HCEC 1CT (cell line): ENCODE measurements around the gene MICAL3.

Experiments
- DNase-seq: peaks from one replicate; pipeline ENCODE4 v3.0.0-alpha.2; 2017

The MICAL3 gene

GRCh38 chr22:17910561-17911311 lies 113.6 kb downstream of the MICAL3 start:
- DNase-seq, result peak; percentile 82

- no peak for DNase-seq
Observed at GRCh38 chr22:17907748-17908051, 116.7 kb downstream of the MICAL3 start.

GRCh38 chr22:17906978-17907747 lies 117.2 kb downstream of the MICAL3 start:
- no peak for DNase-seq

DNA sequence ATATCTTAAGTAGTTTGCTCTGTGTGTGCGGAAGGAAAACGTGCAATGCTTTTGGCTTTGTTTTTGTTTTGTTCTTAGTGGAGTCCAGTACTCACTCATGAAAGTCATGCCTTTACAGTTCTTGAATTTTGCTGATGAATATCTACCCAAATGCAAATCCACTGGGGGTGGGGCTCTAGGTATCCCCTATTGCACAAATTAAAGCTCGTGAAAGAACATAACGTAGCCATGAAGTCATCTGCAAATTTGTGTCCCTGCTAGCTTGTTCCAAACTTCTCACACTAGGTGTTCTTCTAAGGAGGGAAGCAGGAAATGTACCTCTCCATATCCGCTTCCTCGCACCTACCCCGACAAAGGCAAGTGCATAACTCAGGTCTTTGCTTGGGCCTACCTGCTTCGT lies 118.9 kb downstream of the MICAL3 start:
- no peak for DNase-seq

DNA sequence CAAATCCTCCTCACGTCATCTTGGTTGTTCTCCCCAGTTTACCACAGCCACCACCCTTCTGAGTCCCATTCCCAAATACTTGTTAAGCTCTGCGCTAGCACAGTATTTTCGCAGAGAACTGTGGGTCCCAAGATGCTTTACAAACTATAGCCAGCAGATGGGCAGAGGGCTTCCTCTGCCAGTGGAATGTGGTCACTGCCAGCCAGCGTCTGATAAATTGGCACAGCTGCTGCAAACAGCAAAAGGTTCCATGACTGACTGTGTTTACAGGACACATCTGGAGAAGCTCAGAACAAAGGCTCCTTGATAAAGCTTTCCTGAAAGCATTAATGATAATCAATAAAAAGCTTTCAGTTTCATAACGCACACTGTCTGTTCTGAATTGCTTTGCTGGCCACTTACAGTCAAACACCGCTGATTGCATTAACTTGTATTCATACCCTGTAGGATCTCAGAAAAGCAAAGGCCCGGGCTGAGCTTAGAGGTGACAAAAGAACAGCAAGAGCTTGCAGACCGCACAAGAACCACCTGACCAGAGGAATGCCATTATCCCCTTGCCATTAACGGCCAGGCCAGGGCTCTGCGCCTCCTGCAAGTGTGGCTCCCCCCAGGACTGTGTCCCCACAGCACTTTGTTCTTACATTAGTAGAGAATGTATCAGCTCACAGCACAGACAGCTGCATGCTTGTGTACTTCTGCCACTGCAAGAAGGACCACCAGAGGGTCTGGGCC lies 120.6 kb downstream of the MICAL3 start:
- DNase-seq, result no peak

GRCh38 chr22:17902960-17903359 lies 121.4 kb downstream of the MICAL3 start:
- no peak for DNase-seq

DNA sequence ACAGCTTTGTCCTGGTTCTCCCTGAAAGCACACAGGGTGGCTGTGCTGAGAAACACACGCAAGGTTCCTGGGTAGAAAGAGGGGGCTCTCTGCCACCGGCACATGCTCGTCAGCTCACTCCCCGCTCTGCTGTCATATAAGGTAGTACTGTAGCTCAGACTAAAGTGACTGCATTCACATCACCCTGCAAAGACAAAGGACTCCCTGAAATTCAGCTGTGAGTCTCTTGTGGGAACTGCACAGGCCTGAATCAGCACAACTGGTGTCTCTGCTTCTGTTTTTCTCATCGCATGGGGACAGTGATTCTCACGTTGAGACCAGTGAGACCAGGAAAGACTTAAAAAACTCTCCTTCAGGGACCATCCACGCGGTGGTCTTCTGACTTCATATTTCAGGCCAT lies 126.0 kb downstream of the MICAL3 start:
- no peak for DNase-seq

DNA sequence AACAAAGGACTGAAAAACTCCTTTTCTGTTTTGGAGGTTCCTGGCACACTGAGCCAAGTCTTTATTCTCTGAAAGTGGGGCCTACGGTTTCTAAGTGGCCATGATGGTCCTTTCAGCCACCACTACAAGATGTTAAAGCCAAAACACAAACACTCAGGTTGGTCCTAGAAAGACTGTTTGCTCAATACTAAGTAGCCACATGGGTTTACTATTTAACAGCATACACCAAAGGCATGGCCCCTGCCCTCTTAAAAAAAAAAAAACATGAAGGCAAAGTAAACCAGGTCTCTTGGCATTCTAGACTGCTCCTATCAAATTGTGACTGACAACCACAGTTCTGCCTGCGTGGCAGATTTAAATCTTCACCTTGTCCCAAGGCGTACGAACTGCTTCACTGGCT lies 126.5 kb downstream of the MICAL3 start:
- DNase-seq, result no peak

DNA sequence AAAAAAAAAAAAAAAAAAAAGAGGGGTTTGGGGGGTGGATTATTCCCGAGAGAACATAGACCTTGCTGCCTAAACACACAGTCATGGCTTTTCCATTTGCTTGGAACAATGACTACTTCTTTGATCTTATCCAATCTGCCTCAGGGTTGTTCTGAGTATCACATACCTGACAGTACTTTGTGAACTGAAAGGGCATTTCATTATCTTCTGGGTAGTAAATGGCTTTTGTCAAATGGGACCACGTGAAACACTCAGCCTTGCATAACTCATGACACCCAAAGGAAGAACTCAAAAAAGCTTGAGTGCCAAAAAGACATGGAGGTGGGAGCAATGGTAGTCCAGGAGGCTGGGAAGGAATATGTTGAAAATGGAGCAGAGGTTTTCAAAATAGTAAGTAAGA lies 126.9 kb downstream of the MICAL3 start:
- DNase-seq, result no peak

- no peak for DNase-seq
Observed at GRCh38 chr22:17896586-17896985, 127.8 kb downstream of the MICAL3 start.

DNA sequence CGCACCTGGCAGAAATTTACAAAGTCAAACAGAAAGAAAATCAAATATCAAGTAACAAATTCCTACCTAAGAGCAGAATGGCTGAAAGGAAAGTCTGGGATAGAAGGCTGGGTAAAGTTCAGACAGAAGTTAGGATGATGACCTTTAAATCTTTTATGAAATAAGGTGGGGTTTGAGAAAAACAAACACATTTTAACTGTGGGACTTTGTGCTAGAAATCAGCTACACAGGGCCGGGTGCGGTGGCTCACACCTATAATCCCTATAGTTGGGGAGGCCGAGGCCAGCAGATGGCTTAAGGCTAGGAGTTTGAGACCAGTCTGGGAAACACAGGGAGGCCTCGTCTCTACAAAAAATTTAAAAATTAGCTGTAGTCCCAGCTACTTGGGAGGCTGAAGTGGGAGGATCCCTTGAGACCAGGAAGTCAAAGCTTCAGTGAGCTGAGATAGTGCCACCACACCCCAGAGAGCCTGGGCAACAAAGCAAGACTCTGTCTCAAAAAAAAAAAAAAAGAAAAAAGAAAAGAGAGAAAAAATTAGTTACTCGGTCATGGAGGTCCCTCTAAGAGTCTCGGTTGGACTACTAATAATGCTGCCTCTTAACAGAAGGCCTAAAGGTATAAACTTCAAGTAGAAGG lies 130.3 kb downstream of the MICAL3 start:
- no peak for DNase-seq

- DNase-seq, result no peak
Observed at GRCh38 chr22:17892376-17892775, 132.0 kb downstream of the MICAL3 start.

DNA sequence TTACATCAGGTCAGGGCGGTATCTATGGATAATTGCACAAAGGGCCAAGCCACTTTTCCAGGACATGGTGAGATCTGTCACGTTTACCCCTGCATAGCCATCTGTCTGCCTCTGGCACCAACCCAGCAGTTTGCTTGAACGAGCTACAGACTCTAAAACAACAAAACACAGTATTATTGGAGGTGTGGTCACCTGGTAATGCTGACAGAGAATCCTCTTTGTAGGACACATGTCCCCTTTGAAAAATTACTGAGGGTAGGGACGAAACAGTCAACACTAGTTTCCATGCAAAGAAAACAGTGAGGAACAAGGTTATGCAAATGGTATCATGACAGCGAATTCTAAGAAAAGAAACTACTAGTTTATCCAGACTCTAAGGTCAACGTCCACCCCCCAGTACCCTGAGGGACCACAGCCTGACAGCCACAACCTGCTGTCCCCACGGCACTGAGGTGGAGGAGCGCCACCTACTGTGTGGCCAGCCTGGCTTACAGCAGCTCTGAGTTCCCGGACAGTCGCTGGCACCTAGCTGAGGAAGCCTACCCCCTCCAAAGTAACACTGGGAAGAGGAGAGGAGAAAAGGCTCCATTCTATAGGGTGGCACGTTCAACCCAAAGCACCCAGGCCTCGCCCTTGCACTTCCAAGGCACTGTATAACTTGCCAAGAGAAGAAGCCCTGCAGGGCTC lies 132.7 kb downstream of the MICAL3 start:
- no peak for DNase-seq

DNA sequence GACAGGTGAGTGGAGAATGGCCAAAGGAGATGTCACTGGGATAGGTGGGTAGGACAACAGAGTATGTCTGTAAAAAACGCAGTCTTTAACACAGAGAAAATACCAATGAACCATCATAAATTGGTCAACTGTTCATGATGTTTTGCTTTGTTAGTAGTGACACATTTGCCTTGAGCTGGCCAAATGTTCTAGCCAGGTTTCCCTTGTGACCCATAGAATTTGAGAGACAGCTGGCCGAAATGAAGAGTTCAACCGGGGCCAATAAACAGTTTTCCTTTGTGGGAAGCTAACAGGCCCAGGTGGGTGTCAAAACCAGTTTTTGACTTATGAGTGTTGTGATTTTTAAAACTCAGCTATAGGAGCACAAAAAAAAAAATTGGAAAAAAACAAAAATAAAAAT lies 133.5 kb downstream of the MICAL3 start:
- DNase-seq, result no peak

DNA sequence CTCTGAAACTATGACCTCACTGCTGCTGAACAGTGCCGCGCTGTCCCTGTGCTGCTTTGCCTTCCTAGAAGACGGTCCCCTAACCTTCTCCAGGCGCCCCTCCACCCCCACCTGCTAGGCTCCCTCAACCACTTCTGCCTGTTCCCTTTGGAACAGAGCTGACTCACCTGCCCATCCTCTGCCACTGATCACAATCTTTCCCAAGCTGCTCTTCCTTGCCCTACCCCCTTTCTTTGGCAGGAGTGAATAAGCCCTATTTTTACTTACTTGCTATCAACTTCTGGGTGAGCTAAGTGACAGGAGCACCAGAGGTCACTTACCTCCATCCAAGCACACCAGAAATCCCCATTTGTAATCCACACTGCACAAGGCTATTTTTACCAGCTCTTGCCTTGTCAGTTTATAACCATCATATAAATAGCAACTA lies 134.1 kb downstream of the MICAL3 start:
- DNase-seq, result no peak

- no peak for DNase-seq
Observed at GRCh38 chr22:17888855-17889254, 135.5 kb downstream of the MICAL3 start.

DNA sequence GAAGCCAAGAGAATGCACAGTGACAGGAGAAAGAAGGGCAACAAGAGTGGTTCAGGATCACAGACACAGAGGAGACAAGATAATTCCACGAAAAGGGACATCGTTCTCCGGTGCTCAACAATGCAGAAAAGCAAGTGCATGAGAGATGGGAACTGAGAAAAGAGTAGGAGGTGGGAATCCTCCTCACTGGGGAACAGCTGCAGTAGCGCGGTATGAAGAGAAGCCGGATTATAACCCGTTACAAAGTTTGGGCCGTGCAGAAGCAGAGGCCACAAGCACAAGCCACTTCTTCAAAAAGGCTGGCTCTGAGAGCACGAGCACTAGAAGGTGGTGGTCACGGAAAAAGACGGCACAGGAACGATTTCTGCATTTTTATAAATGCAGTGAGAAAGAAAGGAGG lies 135.9 kb downstream of the MICAL3 start:
- no peak for DNase-seq

- no peak for DNase-seq
Observed at GRCh38 chr22:17884893-17885292, 139.5 kb downstream of the MICAL3 start.

DNA sequence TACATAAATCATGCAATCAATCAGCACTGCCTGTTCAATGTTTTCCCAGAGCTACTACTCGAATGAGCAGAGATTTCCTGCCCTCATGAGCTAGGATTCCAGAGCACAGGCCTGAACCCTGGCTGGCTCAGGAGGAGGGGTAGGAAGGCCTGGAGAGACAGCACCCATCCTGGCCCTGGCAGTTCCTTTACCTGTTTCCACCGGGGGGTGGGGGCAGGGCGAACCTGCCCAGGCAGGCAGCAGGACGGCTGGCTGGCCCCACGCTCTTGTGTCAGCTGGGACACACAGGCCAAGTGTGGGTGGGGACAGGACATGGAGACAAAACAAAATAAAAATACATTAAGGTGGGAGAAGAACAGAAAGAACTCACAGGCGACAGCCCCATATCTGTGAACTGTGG lies 140.3 kb downstream of the MICAL3 start:
- DNase-seq, result no peak

- no peak for DNase-seq
Observed at GRCh38 chr22:17883356-17883755, 141.0 kb downstream of the MICAL3 start.

DNA sequence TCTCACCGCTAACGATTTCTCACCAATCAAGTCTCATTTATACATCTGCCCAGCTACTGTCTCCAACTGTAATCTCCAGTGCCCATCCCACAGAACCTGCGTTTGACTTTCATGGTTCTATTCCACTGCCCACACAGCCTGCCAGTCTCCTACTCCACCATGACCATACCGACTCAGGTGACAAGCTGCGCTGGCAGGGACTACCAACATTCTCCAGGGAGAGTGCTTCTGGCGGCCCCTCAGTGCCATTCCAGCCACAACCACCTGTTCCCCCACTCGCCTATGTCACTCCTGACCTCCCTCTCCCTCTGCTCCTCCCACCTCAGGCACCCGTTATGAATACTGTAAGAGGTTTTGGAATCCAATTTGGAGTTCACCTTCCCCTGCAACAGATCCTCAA lies 141.6 kb downstream of the MICAL3 start:
- no peak for DNase-seq

GRCh38 chr22:17882162-17882561 lies 142.2 kb downstream of the MICAL3 start:
- no peak for DNase-seq

DNA sequence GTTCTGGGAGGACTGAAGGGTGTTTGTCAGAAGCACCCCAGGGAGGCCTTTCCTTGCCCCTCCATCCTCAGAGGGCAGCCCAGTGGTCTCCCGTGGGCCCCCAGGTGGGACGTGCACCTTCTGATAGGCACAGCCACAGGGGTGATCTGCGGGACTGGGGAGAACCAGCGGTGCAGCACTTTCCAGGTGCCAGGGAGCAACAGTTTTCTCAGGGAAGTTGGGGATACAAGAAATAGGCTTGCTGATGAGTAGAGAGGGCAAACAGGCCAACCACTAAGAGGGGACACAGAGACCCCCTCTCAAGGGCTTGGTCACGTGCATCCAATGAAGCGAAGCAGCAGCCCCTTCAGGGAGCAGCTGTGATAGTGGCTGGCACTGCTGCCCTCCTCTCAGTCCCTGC lies 143.0 kb downstream of the MICAL3 start:
- no peak for DNase-seq
